NCI-H510A (cell line): ENCODE measurements around the gene KRTAP5-9.
"Not testable (repeated sequence)": the region's sequence is repeated elsewhere in the genome, so short reads cannot be mapped to it uniquely, and the experiment has no call there.

Experiments used
- DNase-seq: peaks from one replicate; lab custom pipeline; 2025; lab: John Stamatoyannopoulos, UW

Gene KRTAP5-9

GRCh38 chr11:71585673-71586072 lies 37.5 kb downstream of the KRTAP5-9 start:
- not testable (repeated sequence) for DNase-seq

DNA sequence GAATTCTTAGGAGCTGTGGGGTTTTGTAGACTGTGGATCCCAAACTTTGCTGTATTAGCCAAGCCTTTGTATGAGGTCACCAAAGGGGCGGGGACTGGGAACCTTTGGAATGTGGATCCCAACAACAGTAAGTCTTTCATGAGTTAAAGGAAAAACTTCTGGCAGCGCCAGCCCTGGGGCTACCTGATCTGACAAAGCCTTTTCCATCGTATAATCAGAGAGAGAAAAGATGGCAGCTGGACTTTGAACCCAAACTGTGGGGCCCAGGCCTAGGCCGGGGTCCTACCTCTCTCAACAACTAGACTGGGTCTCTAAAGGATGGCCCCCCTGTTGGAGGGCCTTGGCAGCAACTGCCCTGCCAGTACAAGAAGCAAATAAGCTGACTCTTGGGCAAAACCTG lies 40.1 kb downstream of the KRTAP5-9 start:
- not testable (repeated sequence) for DNase-seq

DNA sequence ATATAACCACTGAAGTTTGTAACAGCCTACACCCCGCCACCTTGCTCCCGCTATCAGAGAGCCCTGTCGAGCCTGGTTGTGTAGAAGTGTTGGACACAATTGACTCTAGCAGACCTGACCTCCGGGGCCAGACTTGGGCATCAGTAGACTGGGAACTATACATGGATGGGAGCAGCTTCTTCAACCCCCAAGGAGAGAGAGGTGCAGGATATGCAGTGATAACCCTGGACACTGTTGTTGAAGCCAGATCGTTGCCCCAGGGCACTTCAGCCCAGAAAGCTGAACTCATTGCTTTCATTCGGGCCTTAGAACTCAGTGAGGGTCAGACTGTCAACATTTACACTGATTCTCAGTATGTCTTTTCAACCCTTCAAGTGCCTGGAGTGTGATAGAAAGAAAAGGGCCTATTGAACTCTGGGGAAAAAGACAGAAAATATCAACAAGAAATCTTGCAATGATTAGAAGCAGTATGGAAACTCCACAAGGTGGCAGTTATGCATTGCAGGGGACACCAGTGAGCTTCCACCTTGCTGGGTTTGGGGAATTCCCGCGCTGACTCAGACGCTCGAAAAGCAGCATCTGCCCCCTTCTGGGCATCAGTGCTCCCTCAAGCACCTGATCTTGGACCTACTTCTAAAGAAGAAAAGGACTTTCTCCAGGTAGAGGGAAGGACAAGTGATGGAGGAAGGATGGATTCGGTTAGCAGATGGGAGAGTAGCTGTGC lies 40.8 kb downstream of the KRTAP5-9 start:
- not testable (repeated sequence) for DNase-seq

DNA sequence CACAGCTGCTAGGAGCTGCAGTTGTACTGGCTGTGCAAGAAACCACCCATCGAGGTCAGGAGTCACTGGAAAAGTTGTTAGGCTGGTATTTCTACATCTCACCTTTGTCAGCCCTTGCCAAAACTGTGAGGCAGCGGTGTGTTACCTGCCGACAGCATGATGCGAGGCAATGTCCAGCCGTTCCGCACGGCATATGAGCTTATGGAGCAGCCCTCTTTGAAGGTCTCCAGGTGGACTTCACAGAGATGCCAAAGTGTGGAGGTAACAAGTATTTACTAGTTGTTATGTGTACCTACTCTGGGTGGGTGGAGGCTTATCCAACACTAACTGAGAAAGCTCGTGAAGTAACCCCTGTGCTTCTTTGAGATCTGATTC lies 41.3 kb downstream of the KRTAP5-9 start:
- DNase-seq = not testable (repeated sequence)
